IMR-90 (cell line): Measurements from ENCODE around the gene PAM16. TPM values are rescaled to one million over a fixed set of nuclear protein-coding genes. Genes with fewer than 3 reads are reported as not detected.

ENCODE experiments used
- ATAC-seq: fragments of 200-7000 bp; cut with Tn5 transposase; 2 replicates; pipeline ENCODE4 v1.9.1; 2020; ENCODE audit warnings: low read depth, mild to moderate bottlenecking, moderate library complexity
- BruUV-seq: library from RNA; stranded (reverse); fragments of 400-500 nt; replicated peaks from 2 replicates; lab custom pipeline; 2021; lab: Mats Ljungman, UMichigan
- CTCF ChIA-PET: fragments of 300-600 bp; formaldehyde crosslinking; extraction: SDS; loops from one replicate; lab custom pipeline; 2021; ENCODE audit warnings: antibody characterized with exemption; lab: Yijun Ruan, JAX
- POLR2A ChIA-PET: fragments of 300-600 bp; sonication (Branson Sonifier 250); formaldehyde crosslinking; loops from one replicate; lab custom pipeline; 2022; ENCODE audit warnings: antibody characterized with exemption; ENCODE audit not compliant: unreplicated experiment; lab: Charles Lee
- DNase-seq: peaks from one replicate; pipeline ENCODE4 v3.0.0; 2013
- H2AFZ ChIP-seq: replicated peaks from 2 replicates; pipeline ENCODE3; 2013; ENCODE audit warnings: low read length, mild to moderate bottlenecking; ENCODE audit not compliant: poor library complexity
- H2AK5ac ChIP-seq: 2 replicates; pipeline ENCODE4 v1.6.1; 2013; ENCODE audit warnings: low read depth, low read length, inconsistent platforms
- H2AK9ac ChIP-seq: replicated peaks from 2 replicates; pipeline ENCODE3; 2013; ENCODE audit warnings: mild to moderate bottlenecking, low read depth, low read length, moderate library complexity; ENCODE audit not compliant: poor library complexity
- H2BK120ac ChIP-seq: 2 replicates; pipeline ENCODE4 v1.6.1; 2013; ENCODE audit warnings: low read depth, low read length, inconsistent platforms
- H2BK15ac ChIP-seq: 3 replicates; pipeline ENCODE4 v1.6.1; 2013; ENCODE audit warnings: low read depth, low read length, inconsistent platforms
- H2BK20ac ChIP-seq: 2 replicates; pipeline ENCODE4 v1.6.1; 2013; ENCODE audit warnings: low read depth, mild to moderate bottlenecking, inconsistent platforms, low read length, moderate library complexity
- H2BK5ac ChIP-seq: 2 replicates; pipeline ENCODE4 v1.6.1; 2013; ENCODE audit warnings: mild to moderate bottlenecking, low read depth, low read length, inconsistent platforms; ENCODE audit not compliant: poor library complexity, severe bottlenecking
- H3K14ac ChIP-seq: replicated peaks from 2 replicates; pipeline ENCODE4 v1.6.1; 2013; ENCODE audit warnings: low read depth, low read length, inconsistent platforms
- H3K18ac ChIP-seq: 2 replicates; pipeline ENCODE4 v1.6.1; 2013; ENCODE audit warnings: low read depth, low read length, control low read depth
- H3K23ac ChIP-seq: 2 replicates; pipeline ENCODE4 v1.6.1; 2013; ENCODE audit warnings: low read depth, low read length, inconsistent platforms
- H3K27ac ChIP-seq: 2 replicates; pipeline ENCODE4 v1.5.1; 2013; ENCODE audit warnings: mild to moderate bottlenecking, control low read depth, low read length; ENCODE audit not compliant: insufficient read depth
- H3K27me3 ChIP-seq: 2 replicates; pipeline ENCODE4 v1.6.1; 2013; ENCODE audit warnings: low read length; ENCODE audit not compliant: control insufficient read depth, insufficient read depth
- H3K36me3 ChIP-seq: 2 replicates; pipeline ENCODE4 v1.6.1; 2013; ENCODE audit warnings: low read length, mixed read lengths; ENCODE audit not compliant: control insufficient read depth, insufficient read depth
- H3K4ac ChIP-seq: 2 replicates; pipeline ENCODE4 v1.6.1; 2013; ENCODE audit warnings: low read depth, low read length, inconsistent platforms
- H3K4me1 ChIP-seq: 2 replicates; pipeline ENCODE4 v1.6.1; 2013; ENCODE audit warnings: low read length, mixed read lengths; ENCODE audit not compliant: control insufficient read depth, insufficient read depth
- H3K4me2 ChIP-seq: 2 replicates; pipeline ENCODE4 v1.6.1; 2013; ENCODE audit warnings: low read depth, mild to moderate bottlenecking, control low read depth, low read length, moderate library complexity
- H3K4me3 ChIP-seq: 2 replicates; pipeline ENCODE4 v1.5.1; 2013; ENCODE audit warnings: low read depth, mild to moderate bottlenecking, control low read depth, low read length, moderate library complexity; ENCODE audit not compliant: insufficient read depth
- H3K56ac ChIP-seq: 2 replicates; pipeline ENCODE4 v1.6.1; 2013; ENCODE audit warnings: low read length, inconsistent platforms; ENCODE audit not compliant: insufficient read depth; ENCODE audit errors: extremely low read depth
- H3K79me1 ChIP-seq, 2 experiments: 2 replicates each; pipeline ENCODE4 v1.6.1; 2013; ENCODE audit warnings: low read length in 2 of 2, inconsistent platforms in 1 of 2, low read depth in 1 of 2
- H3K9ac ChIP-seq: 2 replicates; pipeline ENCODE4 v1.6.1; 2013; ENCODE audit warnings: low read depth, low read length, control low read depth
- H3K9me1 ChIP-seq: 2 replicates; pipeline ENCODE4 v1.6.1; 2013; ENCODE audit warnings: low read length, inconsistent platforms; ENCODE audit not compliant: insufficient read depth
- H3K9me3 ChIP-seq: 2 replicates; pipeline ENCODE4 v1.6.1; 2013; ENCODE audit warnings: low read length; ENCODE audit not compliant: control insufficient read depth, insufficient read depth
- H4K20me1 ChIP-seq: 2 replicates; pipeline ENCODE4 v1.6.1; 2013; ENCODE audit warnings: low read length, inconsistent platforms; ENCODE audit not compliant: insufficient read depth
- H4K5ac ChIP-seq: 2 replicates; pipeline ENCODE4 v1.6.1; 2013; ENCODE audit warnings: mild to moderate bottlenecking, low read depth, low read length, control low read depth
- H4K8ac ChIP-seq, 2 experiments: 2 replicates each; pipeline ENCODE4 v1.6.1; 2013; ENCODE audit warnings: low read depth in 2 of 2, low read length in 2 of 2, control low read depth in 1 of 2, inconsistent platforms in 1 of 2
- H4K91ac ChIP-seq: 2 replicates; pipeline ENCODE4 v1.6.1; 2013; ENCODE audit warnings: low read depth, low read length, inconsistent platforms; ENCODE audit not compliant: insufficient read depth
- BHLHE40 ChIP-seq: fragments of 150-350 bp; IDR thresholded peaks from 2 replicates; pipeline ENCODE4 v1.6.1; 2016; ENCODE audit warnings: mild to moderate bottlenecking, low read depth, low read length
- CEBPB ChIP-seq: IDR thresholded peaks from 2 replicates; pipeline ENCODE4 v1.6.1; 2012; ENCODE audit warnings: low read depth, low read length, improper control_type of control experiment
- CHD1 ChIP-seq: IDR thresholded peaks from 2 replicates; pipeline ENCODE4 v1.6.1; 2012; ENCODE audit warnings: low read depth, low read length, improper control_type of control experiment
- ELK1 ChIP-seq: fragments of 150-350 bp; IDR thresholded peaks from 2 replicates; pipeline ENCODE4 v1.6.1; 2016; ENCODE audit warnings: low read depth, mild to moderate bottlenecking, low read length, moderate library complexity, borderline replicate concordance
- FOS ChIP-seq: fragments of 150-350 bp; IDR thresholded peaks from 2 replicates; pipeline ENCODE4 v1.6.1; 2016; ENCODE audit warnings: low read depth, low read length
- MAZ ChIP-seq: IDR thresholded peaks from 2 replicates; pipeline ENCODE4 v1.6.1; 2012; ENCODE audit warnings: low read depth, mild to moderate bottlenecking, low read length, improper control_type of control experiment, moderate library complexity, borderline replicate concordance
- MXI1 ChIP-seq: IDR thresholded peaks from 2 replicates; pipeline ENCODE4 v1.6.1; 2012; ENCODE audit warnings: low read depth, mild to moderate bottlenecking, low read length, moderate library complexity, borderline replicate concordance
- NFE2L2 ChIP-seq: fragments of 150-350 bp; IDR thresholded peaks from 2 replicates; pipeline ENCODE4 v1.6.1; 2016; ENCODE audit warnings: low read depth, mild to moderate bottlenecking, low read length
- POLR2A ChIP-seq: IDR thresholded peaks from 2 replicates; pipeline ENCODE4 v1.6.1; 2012; ENCODE audit warnings: mild to moderate bottlenecking, low read depth, low read length
- RAD21 ChIP-seq: IDR thresholded peaks from 2 replicates; pipeline ENCODE4 v1.6.1; 2012; ENCODE audit warnings: low read length, improper control_type of control experiment
- RCOR1 ChIP-seq: IDR thresholded peaks from 2 replicates; pipeline ENCODE4 v1.6.1; 2012; ENCODE audit warnings: mild to moderate bottlenecking, low read length, improper control_type of control experiment; ENCODE audit not compliant: insufficient replicate concordance
- RFX5 ChIP-seq: IDR thresholded peaks from 2 replicates; pipeline ENCODE4 v1.8.0; 2012; ENCODE audit warnings: low read depth, mild to moderate bottlenecking, low read length, moderate library complexity
- SMC3 ChIP-seq: fragments of 150-350 bp; IDR thresholded peaks from 2 replicates; pipeline ENCODE4 v1.6.1; 2016; ENCODE audit warnings: low read depth, mild to moderate bottlenecking, antibody characterized with exemption, low read length, moderate library complexity
- WGBS, 2 experiments: methylation state at CpG; one replicate each; pipeline versions ENCODE4 v1.1.5 to v1.1.7; 2013; ENCODE audit warnings: missing lambda C conversion rate in 2 of 2; ENCODE audit not compliant: insufficient read length in 1 of 2; ENCODE audit errors: extremely low coverage in 2 of 2; 5-methylcytosine and 5-hydroxymethylcytosine counted together
- dilution Hi-C: fragments of 300-500 bp; cut with HindIII; formaldehyde crosslinking; loops from one replicate; pipeline ENCODE4 v1.14.3; 2018; ENCODE audit warnings: low sequenced_read_pairs; ENCODE audit not compliant: unreplicated experiment
- in situ Hi-C: fragments of 300-500 bp; cut with MboI; formaldehyde crosslinking; loops from 3 replicates; pipeline ENCODE4 v1.14.3; 2019; ENCODE audit warnings: low sequenced_read_pairs, inconsistent platforms, mixed read lengths
- intact Hi-C: fragments of 100-400 bp; cut with micrococcal nuclease; formaldehyde crosslinking; loops from 2 replicates; pipeline ENCODE4 v1.10.0; 2022
- polyA plus RNA-seq, 3 experiments: library from polyadenylated mRNA; depleted of rRNA; stranded (reverse); fragments of >200 nt; gene quantifications; 2 replicates each; pipeline ENCODE4 v1.2.3, GENCODE V29; 2012; ENCODE audit warnings: low replicate concordance in 1 of 3
- total RNA-seq: library from RNA; depleted of rRNA; stranded (reverse); fragments of >200 nt; gene quantifications from 2 replicates; pipeline ENCODE4 v1.2.3, GENCODE V29; 2012

PAM16 gene
- total and polyA plus RNA-seq, 2 of the 4 experiments (the other 2 are of a cell fraction) = 17.9 to 48.4 TPM

- dilution Hi-C loops = no loop called here
- no peak overlapping the region for H3K14ac ChIP-seq
- in situ Hi-C loops = no loop called here
- H3K9ac ChIP-seq = no peak overlapping the region
- no peak overlapping the region for H3K4me2 ChIP-seq
- no peak overlapping the region for H3K18ac ChIP-seq
- peaks cover 55% of the 10 kb centered on the region for H3K36me3 ChIP-seq
- ChIA-PET POLR2A (no interaction called here), CTCF (no interaction called here)
- no peak overlapping the region for H4K5ac ChIP-seq
- no TSS peak for BruUV-seq
- H2AFZ ChIP-seq = peak overlapping the region; percentile 5
- H2BK5ac ChIP-seq = no peak overlapping the region
- no peak overlapping the region for H2AK9ac ChIP-seq
- H3K56ac ChIP-seq = no peak overlapping the region
- H4K91ac ChIP-seq = no peak overlapping the region
- H4K20me1 ChIP-seq = peaks cover 98% of the 10 kb centered on the region
- no peak for TF ChIP-seq BHLHE40
- no peak for TF ChIP-seq ELK1
- no peak for TF ChIP-seq RFX5
- TF ChIP-seq NFE2L2 = no peak
- TF ChIP-seq FOS = no peak
- no peak for TF ChIP-seq CHD1
- no peak for TF ChIP-seq SMC3
- no peak for TF ChIP-seq POLR2A
- TF ChIP-seq MXI1 = no peak
- TF ChIP-seq RCOR1 = no peak
- TF ChIP-seq CEBPB = no peak
- no peak for TF ChIP-seq RAD21
- TF ChIP-seq MAZ = no peak
- H3K79me1 ChIP-seq = peaks cover 0 to 91% of the 10 kb centered on the region in 2 experiments; a peak in 3 of 4 replicates
- H3K23ac ChIP-seq = no peak overlapping the region
- no peak overlapping the region for H2BK20ac ChIP-seq
- H3K4me1 ChIP-seq = peaks cover 30% of the 10 kb centered on the region
- no peak overlapping the region for H2AK5ac ChIP-seq
- no peak overlapping the region for H3K4ac ChIP-seq
- 87% methylated on average over 28 of the region's 55 CpGs; no CpG with 5 or more reads in 1 of the 2 experiments for WGBS, 2 experiments
- no peak overlapping the region for H3K4me3 ChIP-seq
- no peak overlapping the region for H2BK15ac ChIP-seq
- H3K9me3 ChIP-seq = no peaks in the 10 kb centered on the region
- peaks cover 11% of the 10 kb centered on the region for H3K9me1 ChIP-seq
- no peak overlapping the region for H3K27ac ChIP-seq
- intact Hi-C loops = no loop called here
- no peak overlapping the region for H4K8ac ChIP-seq
- no peak for DNase-seq
- no peak overlapping the region for H2BK120ac ChIP-seq
- H3K27me3 ChIP-seq = no peaks in the 10 kb centered on the region
- no peak for ATAC-seq
Measured at GRCh38 chr16:4381935-4382794, 31.0 kb upstream of the PAM16 start.
